HT1080 (cell line): ENCODE results near the gene CLASP1. TPM values are rescaled to one million over a fixed set of nuclear protein-coding genes. Genes with fewer than 3 reads are reported as not detected.
A peak's percentile ranks its signal among the peaks of the same experiment; 100 is the strongest.
"Not testable (repeated sequence)": the region's sequence is repeated elsewhere in the genome, so short reads cannot be mapped to it uniquely, and the experiment has no call there.

Experiments used
- DNase-seq: peaks from one replicate; pipeline ENCODE4 v3.0.0-alpha.2; 2015; ENCODE audit warnings: low read depth
- total RNA-seq: library from RNA; depleted of rRNA; stranded (reverse); fragments of >200 nt; shearing (Covaris generic); gene quantifications from 2 replicates; pipeline ENCODE4 v1.2.3, GENCODE V29; 2014

Gene CLASP1
- total RNA-seq, 1 experiment from 2014 or later = 22.5 TPM

DNA sequence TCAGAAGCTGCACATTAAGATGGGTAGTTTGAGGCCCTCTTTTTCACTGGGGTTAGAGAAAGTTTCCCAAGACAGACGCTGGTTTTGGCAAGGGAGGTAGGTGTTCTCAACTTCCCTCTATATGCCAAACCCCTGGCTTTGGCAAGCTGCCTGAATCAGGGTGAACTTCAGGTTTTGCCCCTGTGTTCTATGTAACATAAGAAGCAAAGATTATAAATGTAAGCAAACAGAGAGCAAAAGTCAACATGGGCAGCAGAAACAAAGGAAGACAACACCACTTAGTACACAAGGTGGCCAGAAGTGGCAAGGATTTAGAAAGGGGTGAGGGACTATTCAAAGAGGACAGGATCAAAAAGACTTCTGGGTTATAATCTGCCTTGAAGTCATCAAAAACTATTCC, 293.8 kb downstream of the CLASP1 start:
- no peak for DNase-seq

DNA sequence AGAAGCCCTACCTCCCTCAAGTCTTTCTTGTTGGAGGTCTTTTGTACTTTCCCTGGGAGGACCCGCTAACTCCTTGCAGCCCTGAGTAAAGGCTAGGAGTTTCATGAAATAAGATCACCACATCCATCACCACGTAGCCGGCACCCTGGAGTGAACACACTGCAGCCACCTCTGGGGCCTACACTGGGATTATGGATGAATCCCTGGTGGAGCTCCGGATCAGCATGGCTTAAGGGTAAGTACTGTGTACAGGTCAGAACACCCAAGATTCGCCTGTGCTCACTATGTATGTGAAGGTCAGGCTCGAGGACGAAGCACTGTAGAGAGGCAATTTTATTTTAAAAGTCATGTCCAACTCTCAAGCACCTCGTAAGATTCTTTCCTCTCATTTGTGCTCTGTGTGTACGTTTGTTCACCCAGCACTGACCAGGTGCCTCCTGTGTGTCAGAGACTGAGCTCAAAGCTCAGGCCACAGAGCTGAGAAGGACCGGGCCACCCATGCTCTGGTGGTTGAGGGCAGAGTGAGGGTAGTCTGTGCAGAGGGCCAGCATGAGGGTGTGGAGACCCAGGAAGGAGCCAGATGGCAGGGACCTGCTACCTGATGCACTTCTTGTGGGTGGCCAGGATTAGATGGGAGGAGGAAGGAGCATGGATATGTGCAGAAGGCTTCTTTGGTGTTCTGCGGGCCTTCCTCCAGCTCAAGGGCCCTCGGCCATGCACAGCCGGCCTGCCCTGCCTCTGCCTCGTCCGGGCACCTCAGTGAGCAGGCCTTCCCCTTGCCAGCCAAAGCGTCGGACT, 297.5 kb downstream of the CLASP1 start:
- DNase-seq = no peak

DNA sequence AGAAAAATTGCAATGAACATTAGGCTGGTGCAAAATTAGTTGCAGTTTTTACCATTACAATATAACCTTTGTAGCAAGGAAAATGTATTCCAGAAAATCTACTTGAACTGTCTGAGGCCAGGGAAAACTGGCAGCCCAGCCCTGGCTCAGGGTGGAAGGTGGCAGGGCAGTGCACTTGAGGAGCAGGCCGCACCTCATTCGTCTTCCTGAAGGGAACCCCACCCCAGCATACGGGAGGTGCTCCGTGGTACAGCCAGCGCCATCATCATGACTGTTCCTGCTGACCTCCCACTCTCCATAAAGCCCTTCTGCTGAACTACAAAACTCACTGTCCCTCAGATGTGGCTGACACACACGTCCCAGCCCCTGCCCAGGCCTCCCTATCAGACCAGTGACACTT, 298.4 kb downstream of the CLASP1 start:
- DNase-seq = no peak

DNA sequence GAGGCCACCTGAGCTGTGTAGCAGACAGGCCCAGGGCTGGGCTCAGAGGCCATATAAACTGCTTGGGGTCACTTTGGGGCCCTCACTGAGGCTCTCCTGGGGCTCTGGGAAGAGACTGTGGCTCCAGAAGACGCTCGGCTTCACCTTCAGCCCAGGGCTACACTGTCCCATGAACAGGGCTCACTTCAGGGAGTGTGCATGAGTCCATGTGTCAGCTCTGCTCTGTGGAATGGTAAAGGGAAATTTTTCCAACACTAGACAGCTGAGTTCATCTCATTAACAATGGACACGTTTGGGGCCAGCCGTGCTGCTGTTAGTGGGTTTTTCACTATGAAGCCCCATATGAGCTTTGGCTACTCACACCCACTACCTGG, 298.9 kb downstream of the CLASP1 start:
- no peak for DNase-seq

DNA sequence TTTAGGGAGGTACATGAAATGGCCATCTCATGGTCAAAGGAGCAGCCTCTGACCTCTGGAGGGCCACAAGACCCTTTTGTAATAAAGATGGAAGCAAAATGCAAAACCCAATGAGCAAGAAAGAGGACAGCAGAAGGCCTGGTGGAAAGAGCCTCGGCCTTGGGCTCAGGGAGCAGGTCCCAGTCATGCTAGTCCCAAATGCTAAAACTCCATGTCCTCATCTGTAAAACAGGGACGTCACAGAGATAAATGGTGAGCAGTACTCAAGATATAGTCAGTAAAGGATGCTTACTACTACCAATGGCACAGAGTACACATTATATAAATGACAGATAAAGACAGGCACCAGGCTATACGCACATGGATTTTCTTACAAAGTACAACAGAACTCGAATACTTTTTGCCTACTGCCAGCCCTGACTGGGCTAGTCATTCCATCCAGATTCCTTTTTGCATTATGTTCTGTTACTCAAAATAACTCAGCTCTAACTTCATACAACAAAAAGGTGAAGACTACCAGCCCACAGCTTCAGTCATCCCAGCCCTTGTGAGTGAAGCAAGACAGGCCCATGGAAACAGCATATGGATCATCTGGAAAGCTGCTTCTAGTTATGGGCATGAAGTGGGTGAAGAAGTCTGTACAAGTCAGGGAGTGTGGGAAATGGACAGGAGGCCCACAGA, 299.4 kb downstream of the CLASP1 start:
- no peak for DNase-seq

DNA sequence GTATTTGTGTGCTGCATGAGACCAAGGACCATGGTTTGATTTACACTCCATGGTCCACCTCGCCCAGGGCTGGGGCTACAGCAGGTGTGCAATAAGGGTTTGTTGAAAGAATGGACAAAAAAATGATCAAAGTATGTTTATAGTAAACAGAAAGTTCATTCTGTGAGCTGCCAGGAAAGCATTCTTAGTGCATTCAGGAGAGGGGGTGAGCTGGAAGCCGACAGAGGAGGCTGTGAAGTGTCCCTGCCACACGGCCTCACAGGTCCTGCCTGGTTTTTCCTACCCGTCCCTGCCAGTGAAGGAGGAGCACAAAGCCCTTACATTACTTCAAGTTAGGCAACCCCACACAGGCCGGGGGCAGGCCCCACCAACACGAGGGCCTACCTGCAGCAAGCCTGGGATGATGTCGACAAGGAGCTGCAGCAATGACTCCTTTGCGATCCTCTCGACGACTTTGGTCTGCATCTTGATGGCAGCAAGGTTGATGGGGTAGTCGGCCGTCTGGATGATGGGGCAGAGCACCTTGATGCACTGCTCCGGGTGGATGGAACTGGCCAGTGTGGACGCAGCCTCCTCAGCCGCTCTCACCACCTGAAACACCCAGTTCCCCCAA, 301.0 kb downstream of the CLASP1 start:
- no peak for DNase-seq

DNA sequence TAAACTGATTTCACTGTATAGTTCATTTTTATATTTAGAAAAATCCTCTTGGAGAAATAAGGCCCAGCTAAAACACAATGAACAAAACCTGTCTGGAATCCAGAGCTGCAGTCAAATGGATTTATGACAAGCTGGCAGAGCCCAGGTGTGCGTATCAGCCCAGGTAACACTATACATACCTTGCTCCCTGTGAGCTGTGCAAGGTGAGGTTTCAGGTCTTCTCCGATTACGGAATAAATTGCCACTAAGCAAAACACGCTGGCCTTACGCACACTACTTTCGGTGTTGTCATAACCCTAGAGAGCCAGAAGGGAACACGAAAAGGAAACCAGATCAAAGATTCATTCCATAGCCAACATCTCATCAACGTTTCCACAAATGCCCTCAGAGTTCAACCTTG, 302.4 kb downstream of the CLASP1 start:
- DNase-seq = no peak

DNA sequence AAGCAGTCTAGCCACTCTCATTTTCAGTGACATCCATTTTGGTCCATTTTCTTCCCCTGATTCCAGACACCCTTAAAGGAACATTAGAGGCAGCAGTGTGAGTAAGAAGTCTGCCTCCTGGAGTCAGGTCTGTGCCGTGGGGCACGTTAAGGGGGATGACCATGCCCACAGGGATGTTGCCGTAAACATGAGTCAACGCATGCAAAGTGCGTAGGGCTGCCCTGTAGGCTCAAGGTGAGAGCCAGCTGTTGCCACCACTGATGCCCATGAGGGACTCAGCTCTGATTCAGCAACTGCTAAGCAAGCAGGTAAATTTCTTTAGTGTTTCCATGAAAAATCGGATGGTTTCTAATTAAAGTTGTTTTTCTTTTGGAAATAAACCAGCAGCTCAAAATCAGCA, 302.9 kb downstream of the CLASP1 start:
- no peak for DNase-seq

DNA sequence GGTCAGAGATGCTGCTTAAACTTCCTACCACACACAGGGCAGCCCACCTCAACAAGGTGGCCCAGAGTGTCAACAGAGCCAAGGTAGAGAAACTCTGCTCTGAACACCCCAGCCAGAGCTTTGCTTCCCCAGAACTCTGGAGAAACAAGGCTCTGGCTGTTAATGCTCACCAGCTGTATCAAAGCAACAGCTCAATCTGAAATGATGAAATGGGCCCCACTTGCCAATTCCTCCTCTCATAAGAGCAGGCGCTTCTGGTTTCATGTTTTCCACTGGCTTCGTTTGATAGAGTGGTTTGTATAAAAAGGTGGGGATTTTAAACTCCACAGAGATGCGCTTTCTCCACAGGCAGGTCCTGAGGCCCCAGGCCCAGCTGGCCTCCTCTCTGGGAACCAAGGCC, 303.4 kb downstream of the CLASP1 start:
- DNase-seq = no peak

DNA sequence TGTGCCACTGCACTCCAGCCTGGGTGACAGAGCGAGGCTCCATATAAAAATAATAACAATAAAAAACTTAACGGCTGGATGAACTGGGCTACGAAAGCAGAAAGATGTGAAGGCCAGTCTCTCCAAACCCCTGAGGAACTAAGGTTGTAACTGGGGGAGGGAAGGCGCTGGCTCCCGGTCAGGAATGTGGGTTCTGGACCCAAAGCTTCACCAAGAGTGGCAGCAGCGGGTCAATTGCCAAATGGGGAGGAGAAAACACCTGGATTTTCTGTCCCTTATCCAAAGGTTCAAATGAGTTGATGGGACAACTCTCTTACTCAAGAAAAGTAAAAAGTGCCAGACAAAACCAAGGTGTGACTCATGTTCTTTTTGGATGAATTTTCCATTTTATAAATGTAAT, 304.2 kb downstream of the CLASP1 start:
- DNase-seq = no peak

DNA sequence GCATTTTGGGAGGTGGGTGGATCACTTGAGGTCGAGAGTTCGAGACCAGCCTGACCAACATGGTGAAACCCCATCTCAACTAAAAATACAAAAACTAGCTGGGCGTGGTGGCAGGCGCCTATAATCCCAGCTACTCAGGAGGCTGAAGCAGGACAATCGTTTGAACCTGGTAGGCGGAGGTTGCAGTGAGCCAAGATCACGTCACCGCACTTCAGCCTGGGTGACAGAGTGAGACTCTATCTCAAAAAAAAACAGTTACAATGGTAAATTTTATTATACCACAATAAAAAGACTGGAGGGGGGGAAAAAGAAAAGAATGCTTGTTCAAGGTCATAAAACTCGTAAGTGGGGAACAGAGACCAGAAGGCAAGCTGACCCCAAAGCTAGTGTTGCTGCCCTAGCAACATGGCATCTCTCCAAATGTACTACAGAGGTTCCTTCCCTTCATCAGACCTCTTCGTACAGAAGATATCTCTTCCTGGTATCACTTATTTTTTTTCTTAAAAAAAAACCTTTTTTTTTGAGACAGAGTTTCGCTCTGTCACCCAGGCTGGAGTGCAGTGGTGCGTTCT, 305.3 kb downstream of the CLASP1 start:
- DNase-seq = not testable (repeated sequence)

DNA sequence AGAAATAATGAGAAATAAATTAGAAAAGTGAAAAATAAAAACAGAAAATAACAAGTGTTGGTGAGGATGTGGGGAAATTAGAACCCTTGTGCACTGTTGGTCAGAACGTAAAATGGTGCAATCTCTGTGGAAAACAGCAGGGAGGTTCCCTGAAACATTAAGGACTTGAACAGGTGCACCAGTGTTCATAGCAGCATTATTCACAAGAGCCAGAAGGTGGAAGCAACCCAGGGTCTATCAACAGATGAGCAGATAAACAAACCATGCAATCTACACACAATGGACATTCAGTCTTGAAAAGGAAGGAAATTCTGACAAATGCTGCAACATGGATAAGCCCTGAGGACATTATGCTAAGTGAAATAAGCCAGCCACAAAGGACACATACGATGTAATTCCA, 306.1 kb downstream of the CLASP1 start:
- DNase-seq = no peak

DNA sequence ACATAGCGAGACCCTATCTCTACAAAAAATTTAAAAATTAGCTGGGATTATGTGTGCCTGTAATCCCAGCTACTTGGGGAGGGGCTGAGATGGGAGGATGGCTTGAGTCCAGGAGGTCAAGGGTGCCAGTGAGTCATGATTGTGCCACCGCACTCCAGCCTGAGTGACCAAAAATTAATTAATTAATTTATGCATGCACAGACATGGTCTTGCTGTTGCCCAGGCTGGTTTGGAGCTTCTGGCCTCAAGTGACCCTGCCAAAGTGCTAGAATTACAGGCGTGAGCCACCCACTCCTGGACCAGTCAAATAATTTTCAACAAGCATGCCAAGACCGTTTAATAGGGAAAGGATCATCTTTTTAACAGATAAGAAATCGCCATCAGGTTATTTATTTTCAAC, 306.5 kb downstream of the CLASP1 start:
- DNase-seq = no peak

DNA sequence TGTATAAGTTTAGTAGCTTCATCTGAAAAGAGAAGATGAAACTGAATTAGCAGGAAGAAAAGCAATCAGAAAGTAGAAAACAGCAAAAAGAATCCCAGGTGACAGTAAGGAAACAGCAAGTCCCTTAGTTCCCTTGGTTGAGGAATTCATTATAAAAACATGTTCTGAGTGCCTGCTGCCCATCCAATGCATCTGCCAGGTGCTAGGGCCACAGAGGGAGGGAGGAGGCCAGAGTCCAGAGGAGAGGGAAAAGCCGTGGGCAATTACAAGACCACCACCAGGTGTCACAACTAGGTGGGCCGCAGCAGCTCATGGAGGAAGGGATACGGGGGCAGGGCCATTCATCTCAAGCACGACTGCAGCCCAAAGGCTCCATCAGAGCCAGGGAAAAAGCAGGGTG, 308.3 kb downstream of the CLASP1 start:
- no peak for DNase-seq

DNA sequence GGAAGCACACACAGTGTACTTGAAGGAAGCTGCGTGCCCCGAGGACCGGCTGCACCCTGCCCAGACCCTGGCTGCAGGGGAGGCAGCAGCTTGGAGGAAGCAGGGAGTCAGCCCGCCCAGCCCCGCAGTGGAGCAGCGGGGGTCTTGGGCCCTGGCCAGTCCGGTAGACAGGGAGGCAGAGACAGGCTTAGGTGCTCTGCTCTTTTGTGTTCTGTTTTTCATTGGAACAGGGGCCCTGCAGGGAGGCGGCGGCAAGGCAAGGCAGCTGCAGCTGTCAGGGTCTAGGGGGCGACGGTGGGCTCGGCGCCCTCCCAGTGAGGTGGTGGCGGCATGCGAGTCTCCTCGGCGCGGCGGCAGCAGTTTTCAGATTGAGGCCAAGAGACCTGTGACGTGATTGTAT, 311.0 kb downstream of the CLASP1 start:
- DNase-seq = no peak

DNA sequence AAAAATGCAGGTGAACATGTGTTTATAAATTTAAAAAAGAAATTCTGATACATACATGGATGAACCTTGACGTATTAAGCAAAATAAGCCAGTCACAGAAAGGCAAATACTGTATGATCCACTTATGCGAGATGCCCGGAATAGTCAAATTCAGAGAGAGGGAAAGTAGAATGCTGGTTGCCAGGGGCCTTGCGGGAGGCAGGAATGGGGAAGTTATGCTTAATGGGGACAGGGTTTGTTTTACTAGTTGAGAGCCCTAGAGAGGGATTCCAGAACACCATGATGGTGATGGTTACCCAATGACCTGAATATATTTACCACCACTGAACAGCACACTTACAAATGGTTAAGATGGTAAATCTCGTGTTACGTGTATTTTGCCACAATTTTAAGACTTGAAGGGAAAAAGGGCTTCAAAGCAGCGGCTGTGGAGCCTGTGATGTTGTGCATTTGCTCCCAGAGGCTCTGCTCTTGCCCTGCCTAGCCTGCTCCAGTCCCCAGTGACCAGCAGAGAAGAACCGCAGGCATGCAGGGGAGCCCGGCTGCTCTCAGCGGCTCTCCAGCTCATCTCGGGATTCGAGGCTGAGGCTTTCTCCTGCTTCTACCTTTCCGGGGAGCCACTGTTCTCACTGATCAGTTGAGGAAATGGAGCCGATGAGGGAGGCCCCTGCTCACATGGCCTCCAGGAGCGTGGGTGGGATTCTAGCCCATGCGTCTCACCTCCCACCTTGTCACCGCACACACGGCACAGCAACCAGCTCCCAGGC, 312.6 kb downstream of the CLASP1 start:
- DNase-seq = no peak

DNA sequence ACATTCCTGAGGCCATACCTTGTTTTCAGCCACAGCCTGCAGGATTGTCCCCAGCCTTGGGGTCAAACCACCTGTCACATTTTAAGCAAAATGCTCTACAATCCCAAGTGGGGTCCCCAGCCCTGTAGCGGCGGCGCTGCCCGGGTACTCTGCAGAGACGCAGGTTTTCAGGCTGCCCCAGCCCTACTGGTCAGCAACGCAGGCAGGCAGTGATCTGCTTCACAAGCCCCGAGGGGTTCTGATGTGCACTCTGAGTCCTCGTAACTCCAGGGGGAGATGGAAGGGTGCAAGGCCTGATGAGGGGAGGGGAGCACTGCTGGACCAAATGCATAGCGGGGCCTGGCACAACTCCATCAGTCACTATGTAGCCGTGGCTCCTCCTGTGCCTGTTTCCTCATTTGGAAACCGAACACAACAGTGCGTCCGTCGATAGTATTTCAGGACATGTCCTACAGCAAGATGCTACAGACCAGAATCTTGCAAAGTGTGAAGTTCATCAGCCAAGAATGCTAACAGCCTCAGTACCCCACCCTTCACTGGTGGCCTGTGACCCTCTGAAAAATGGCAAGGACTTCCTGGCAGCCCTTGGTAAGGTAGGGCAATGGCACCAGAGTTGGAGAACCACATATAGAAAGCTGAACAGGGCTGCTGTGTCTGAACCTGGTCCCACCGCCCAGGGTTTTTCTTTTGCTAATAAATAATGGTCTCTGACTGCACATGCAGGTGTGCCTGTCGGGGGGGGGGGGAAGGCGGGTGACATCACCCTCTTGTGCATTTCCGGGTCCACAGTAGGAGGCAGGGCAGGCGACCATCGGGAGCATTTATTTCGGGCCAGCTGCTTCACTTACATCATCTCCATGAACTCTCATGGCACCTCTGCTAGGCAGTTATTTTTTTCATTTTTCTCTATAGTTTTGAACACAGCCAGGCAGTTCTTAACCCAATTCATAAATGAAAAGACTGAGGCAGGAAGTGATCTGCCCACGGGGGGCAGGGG, 313.7 kb downstream of the CLASP1 start:
- peak; percentile 23 for DNase-seq

DNA sequence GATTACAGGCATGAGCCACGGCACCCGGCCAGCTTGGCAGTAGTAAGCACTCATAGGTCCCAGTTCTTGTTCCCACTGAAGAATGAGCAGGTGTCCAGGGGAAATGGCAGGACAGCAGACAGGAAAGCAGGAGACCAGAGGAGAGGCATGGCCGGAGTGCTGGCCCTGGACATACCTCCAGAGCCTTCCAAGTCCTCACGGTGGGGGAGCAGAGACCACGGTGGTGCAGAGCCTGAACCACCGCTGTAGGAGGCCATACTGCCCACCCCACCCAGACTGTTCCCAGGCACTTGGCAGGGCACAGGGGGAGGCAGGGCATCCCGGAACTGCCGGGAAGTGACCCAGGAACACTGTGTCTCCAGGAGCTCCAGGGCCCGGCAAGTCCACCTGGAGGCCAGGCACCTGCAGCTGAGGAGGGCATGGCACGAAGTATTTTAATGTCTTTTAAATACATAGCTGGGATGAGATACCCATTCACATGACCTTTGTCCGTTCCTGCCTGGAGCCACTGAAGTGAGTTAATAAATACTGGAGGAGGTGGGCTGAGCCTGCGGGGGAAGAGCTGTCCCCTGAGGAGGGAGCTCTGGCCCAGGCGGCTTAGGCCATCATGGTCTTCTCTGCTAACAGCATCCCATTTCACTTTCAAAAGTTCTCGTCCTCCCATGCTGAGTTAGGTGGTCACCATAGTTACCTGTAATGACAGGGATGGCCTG, 314.5 kb downstream of the CLASP1 start:
- no peak for DNase-seq

DNA sequence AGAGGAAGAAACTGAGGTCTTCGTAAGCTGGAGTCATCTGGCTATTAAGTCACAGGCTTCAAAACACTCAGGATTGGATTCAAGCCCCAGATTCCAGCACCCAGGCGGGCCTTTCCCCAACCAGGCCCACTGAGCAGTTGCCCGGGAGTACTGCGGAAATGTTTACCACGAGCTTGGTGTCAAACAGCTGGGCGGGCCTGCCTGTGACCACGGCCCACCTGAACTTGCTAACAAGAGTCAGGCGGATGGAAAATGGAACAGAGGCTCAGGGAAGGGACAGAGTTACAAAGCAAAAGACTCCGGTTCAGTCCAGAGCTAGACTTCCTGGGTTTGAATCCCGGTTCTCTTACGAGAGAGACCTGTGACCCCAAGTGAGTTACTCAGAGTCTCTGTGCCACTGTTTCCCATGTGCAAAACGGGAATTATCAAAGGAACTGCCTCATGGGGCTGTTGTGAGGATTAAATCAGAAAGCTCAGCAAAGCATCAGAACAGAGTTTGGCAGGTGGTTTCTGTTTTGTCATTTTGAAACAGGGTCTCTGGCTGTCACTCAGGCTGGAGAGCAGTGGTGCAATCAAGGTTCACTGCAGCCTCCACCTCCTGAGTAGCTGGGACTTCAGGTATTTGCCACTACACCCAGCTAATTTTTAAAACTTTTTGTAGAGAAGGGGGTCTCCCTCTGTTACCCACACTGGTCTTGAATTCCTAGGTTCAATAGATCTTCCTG, 315.3 kb downstream of the CLASP1 start:
- DNase-seq = no peak
